Peyer's patch (tissue), 4 donors: Measurements from ENCODE around the gene KCNK4. TPM values are rescaled to one million over a fixed set of nuclear protein-coding genes. Genes with fewer than 3 reads are reported as not detected.
A peak's percentile ranks its signal among the peaks of the same experiment; 100 is the strongest.

Source experiments
- DNase-seq, 3 donors: peaks; one replicate each; pipeline ENCODE4 v3.0.0-alpha.2; 2017 to 2019
- H3K27ac ChIP-seq, 4 donors: fragments of 200-600 bp; sonication (generic); one replicate each; pipeline ENCODE4 v1.5.1; 2016 to 2019
- H3K27me3 ChIP-seq, 2 donors: fragments of 200-600 bp; sonication (generic); one replicate each; pipeline ENCODE4 v1.5.1; 2019
- H3K36me3 ChIP-seq, 3 donors: fragments of 200-600 bp; sonication (generic); one replicate each; pipeline ENCODE4 v1.5.1; 2016 to 2019
- H3K4me1 ChIP-seq, 4 donors: fragments of 200-600 bp; sonication (generic); one replicate each; pipeline ENCODE4 v1.5.1; 2016 to 2019
- H3K4me3 ChIP-seq, 4 donors: fragments of 200-600 bp; sonication (generic); 1 replicate in 3 of 4; 2 replicates in 1 of 4; pipeline ENCODE4 v1.5.1; 2016 to 2019; ENCODE audit warnings: mild to moderate bottlenecking in 1 of 4
- H3K9me3 ChIP-seq, 4 donors: fragments of 200-600 bp; sonication (generic); one replicate each; pipeline ENCODE4 v1.5.1; 2016 to 2019; ENCODE audit warnings: mild to moderate bottlenecking in 1 of 4
- CTCF ChIP-seq, 6 experiments: fragments of 450-650 bp in 4 of 6; fragments of 200-600 bp in 2 of 6; sonication (generic) in 1 of 6; IDR thresholded peaks; one replicate each; pipeline ENCODE4 v1.5.1; 2017 to 2019; ENCODE audit warnings: antibody characterized with exemption in 6 of 6, mild to moderate bottlenecking in 3 of 6, moderate library complexity in 1 of 6
- POLR2A ChIP-seq, 2 donors: fragments of 450-650 bp; IDR thresholded peaks; one replicate each; pipeline ENCODE4 v1.5.1; 2017; ENCODE audit warnings: antibody characterized with exemption in 2 of 2, mild to moderate bottlenecking in 2 of 2, moderate library complexity in 2 of 2
- total RNA-seq, 4 donors: library from RNA; depleted of rRNA; stranded (reverse); fragments of >200 nt; gene quantifications; one replicate each; pipeline ENCODE4 v1.1.0, GENCODE V29; 2016

Gene KCNK4
- total RNA-seq, 4 donors from 2014 or later: not detected

- no peaks in the 10 kb centered on the region for H3K9me3 ChIP-seq
- H3K27me3 ChIP-seq: no peaks in the 10 kb centered on the region
- H3K4me1 ChIP-seq: peaks cover 7 to 64% (median 12%) of the 10 kb centered on the region in 4 donors
- H3K36me3 ChIP-seq: peaks cover 0 to 33% (median 0%) of the 10 kb centered on the region in 3 donors
- DNase-seq: peak in 2 of 3 donors; percentile 58 to 80
- H3K27ac ChIP-seq: peak overlapping the region; percentile 90 to 98 (median 94)
- TF ChIP-seq POLR2A (IDR thresholded peaks at IDR 0.05) (no peak), CTCF (IDR thresholded peaks at IDR 0.05) (no peak)
- peak overlapping the region; percentile 62 to 87 (median 78) for H3K4me3 ChIP-seq
Measured at GRCh38 chr11:64268893-64269539, 22.1 kb upstream of the KCNK4 start.

DNA sequence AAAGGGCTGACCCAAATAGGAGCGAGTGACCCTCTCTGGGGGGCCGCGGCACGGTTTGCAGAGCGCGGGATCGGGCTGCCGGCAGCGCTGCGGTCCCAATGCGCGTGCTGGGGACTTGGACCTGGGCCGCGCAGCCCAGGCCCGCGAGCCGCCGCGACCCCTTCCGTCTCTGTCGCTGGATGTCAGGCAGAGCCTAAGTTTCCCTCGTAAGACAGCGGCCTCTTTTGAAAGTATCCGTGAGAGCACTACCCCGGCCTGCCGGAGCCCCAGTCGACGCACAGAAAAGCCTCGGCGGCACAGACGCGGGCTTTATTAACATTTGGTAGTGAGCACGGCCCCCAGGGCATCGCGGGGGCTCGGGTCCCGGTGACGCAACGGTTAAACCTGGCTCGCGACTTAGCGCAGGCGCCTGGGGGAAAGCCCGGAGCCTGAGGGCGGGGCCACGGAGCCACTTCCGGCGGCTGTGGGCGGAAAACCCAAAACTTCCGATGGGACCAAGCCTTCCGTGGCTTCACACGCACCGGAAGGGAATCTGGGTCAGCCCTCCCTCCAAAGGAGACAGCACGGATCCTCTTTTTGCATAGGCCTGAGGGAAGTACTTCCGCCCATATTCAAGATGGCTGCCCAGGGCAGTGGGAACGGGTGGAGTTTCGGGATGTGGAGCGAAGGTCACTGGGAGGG is 21.4 kb upstream of the KCNK4 start:
- Histone ChIP-seq H3K4me3 (peak overlapping the region; percentile 62 to 87 (median 78)), H3K27ac (peak overlapping the region; percentile 90 to 98 (median 94)), H3K4me1 (peaks cover 7 to 58% (median 12%) of the 10 kb centered on the region in 4 donors), H3K9me3 (no peaks in the 10 kb centered on the region), H3K27me3 (no peaks in the 10 kb centered on the region), H3K36me3 (peaks cover 0 to 26% (median 0%) of the 10 kb centered on the region in 3 donors)
- peak in 3 of 6 experiments; percentile 25 to 26 (median 25) for TF ChIP-seq CTCF (IDR thresholded peaks at IDR 0.05)
- TF ChIP-seq POLR2A (IDR thresholded peaks at IDR 0.05): no peak
- DNase-seq: peak; percentile 94 to 98 (median 98)

- no peaks in the 10 kb centered on the region for H3K27me3 ChIP-seq
- no peaks in the 10 kb centered on the region for H3K9me3 ChIP-seq
- H3K36me3 ChIP-seq: peaks cover 0 to 5% (median 0%) of the 10 kb centered on the region in 3 donors
- H3K27ac ChIP-seq: no peak overlapping the region
- H3K4me1 ChIP-seq: peaks cover 0 to 15% (median 0%) of the 10 kb centered on the region in 4 donors
- no peak overlapping the region for H3K4me3 ChIP-seq
- TF ChIP-seq POLR2A (IDR thresholded peaks at IDR 0.05): no peak
- no peak for TF ChIP-seq CTCF (IDR thresholded peaks at IDR 0.05)
- no peak for DNase-seq
Measured at GRCh38 chr11:64275031-64275800, 15.9 kb upstream of the KCNK4 start.

DNA sequence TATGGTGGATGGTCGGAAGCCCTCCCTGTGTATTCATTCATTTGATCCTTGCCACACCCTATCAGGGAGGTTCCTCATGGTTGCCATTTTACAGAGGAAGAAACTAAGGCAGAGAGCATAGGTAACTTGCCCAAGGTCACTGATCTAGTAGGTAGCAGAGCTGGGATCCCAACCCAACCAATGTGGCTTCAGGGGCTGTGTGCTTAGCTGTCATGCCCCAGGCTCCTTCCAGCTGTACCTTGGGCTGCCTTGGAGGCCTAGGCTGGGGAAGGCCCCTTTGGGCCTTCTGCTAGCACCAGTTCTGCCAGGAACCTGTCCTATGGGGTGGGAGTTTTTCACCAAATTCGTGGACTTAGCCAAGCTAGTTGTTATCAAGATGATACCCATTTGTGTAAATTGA is 15.3 kb upstream of the KCNK4 start:
- Histone ChIP-seq H3K4me1 (peaks cover 0 to 15% (median 0%) of the 10 kb centered on the region in 4 donors), H3K9me3 (no peaks in the 10 kb centered on the region), H3K36me3 (peaks cover 0 to 5% (median 0%) of the 10 kb centered on the region in 3 donors), H3K4me3 (no peak overlapping the region), H3K27me3 (no peaks in the 10 kb centered on the region), H3K27ac (no peak overlapping the region)
- TF ChIP-seq CTCF (IDR thresholded peaks at IDR 0.05): no peak
- no peak for TF ChIP-seq POLR2A (IDR thresholded peaks at IDR 0.05)
- DNase-seq: no peak

DNA sequence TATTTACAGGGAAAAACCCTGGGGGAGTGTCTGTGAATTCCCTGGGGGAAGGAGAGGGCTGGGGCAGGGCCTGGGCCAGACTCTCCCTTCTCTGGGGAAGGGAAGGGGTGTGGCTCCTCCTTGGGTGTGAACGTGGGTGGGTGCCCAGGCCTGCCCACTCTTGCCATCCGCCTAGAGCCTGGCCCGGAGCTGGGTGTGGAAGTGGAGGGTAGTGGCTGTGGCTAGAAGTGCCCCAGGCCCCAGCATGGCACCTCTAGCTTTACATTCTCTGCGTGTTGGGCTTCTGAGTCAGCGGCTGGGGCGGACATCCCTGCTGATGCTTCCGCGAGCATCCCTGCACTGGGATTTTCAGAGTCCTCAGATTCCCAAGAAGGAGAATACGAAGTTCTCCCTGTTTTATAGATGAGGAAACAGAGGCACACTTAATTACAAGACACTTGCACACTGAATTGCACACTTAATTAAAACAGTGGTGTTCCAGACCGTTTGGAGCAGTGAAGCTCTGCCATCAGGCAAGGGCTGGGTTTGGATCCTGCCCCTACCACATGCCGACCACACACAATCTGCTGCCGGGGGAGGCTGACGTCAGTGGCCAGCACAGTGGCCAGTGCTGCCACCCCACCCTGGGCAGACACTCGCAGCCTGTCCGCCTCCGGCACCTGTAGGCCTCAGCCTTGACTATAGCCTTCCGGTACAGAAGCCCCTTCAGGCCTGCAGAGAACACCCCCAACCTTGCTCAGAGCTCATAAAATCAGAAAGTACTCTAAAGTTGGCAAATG is 14.3 kb upstream of the KCNK4 start:
- Histone ChIP-seq H3K9me3 (no peaks in the 10 kb centered on the region), H3K4me3 (no peak overlapping the region), H3K27ac (no peak overlapping the region), H3K36me3 (peaks cover 0 to 10% (median 0%) of the 10 kb centered on the region in 3 donors), H3K27me3 (no peaks in the 10 kb centered on the region), H3K4me1 (peaks cover 0 to 12% (median 0%) of the 10 kb centered on the region in 4 donors)
- no peak for DNase-seq
- TF ChIP-seq POLR2A (IDR thresholded peaks at IDR 0.05) (no peak), CTCF (IDR thresholded peaks at IDR 0.05) (no peak)
